GM23338 (cell line): Measurements from ENCODE around the gene RFK. TPM values are rescaled to one million over a fixed set of nuclear protein-coding genes. Genes with fewer than 3 reads are reported as not detected.

Experiments used
- ATAC-seq: fragments of 200-7000 bp; cut with Tn5 transposase; 3 replicates; pipeline ENCODE4 v1.9.1; 2020
- DNase-seq: peaks from one replicate; pipeline ENCODE4 v3.0.0-alpha.2; 2015; ENCODE audit warnings: low spot score
- H2AFZ ChIP-seq: fragments of 200-600 bp; sonication (generic); 2 replicates; pipeline ENCODE4 v1.8.0; 2016; ENCODE audit warnings: antibody characterized with exemption, mild to moderate bottlenecking, moderate library complexity
- H3F3A ChIP-seq: fragments of 200-600 bp; sonication (generic); replicated peaks from 2 replicates; pipeline ENCODE4 v1.8.0; 2017; ENCODE audit warnings: antibody characterized with exemption, mixed run types, low read depth
- H3K27ac ChIP-seq: fragments of 200-600 bp; sonication (generic); 2 replicates; pipeline ENCODE4 v1.6.1; 2016; ENCODE audit warnings: low read depth
- H3K27me3 ChIP-seq: fragments of 200-600 bp; sonication (generic); 2 replicates; pipeline ENCODE4 v1.8.0; 2016; ENCODE audit warnings: mild to moderate bottlenecking, mixed run types, moderate library complexity; ENCODE audit not compliant: insufficient read depth
- H3K36me3 ChIP-seq: fragments of 200-600 bp; sonication (generic); 2 replicates; pipeline ENCODE4 v1.8.0; 2016; ENCODE audit warnings: mild to moderate bottlenecking; ENCODE audit not compliant: insufficient read depth
- H3K4me1 ChIP-seq: fragments of 200-600 bp; sonication (generic); 2 replicates; pipeline ENCODE4 v1.8.0; 2016; ENCODE audit warnings: mild to moderate bottlenecking, moderate library complexity; ENCODE audit not compliant: insufficient read depth
- H3K4me2 ChIP-seq: fragments of 200-600 bp; sonication (generic); 2 replicates; pipeline ENCODE4 v1.7.1; 2017; ENCODE audit warnings: mixed run types
- H3K4me3 ChIP-seq: fragments of 200-600 bp; sonication (generic); 2 replicates; pipeline ENCODE4 v1.6.1; 2016; ENCODE audit warnings: mixed run types
- H3K79me2 ChIP-seq: fragments of 200-600 bp; sonication (generic); replicated peaks from 2 replicates; pipeline ENCODE4 v1.8.0; 2017; ENCODE audit warnings: mild to moderate bottlenecking; ENCODE audit not compliant: insufficient read depth
- H3K9me2 ChIP-seq: fragments of 200-600 bp; sonication (generic); 2 replicates; pipeline ENCODE4 v1.8.0; 2017; ENCODE audit not compliant: insufficient read depth
- H4K20me1 ChIP-seq: fragments of 200-600 bp; sonication (generic); replicated peaks from 2 replicates; pipeline ENCODE4 v1.8.0; 2017; ENCODE audit warnings: mild to moderate bottlenecking; ENCODE audit not compliant: insufficient read depth
- H3K27ac Mint-ChIP-seq: 2 replicates; pipeline ENCODE4 v1.8.0; 2020; ENCODE audit warnings: inconsistent platforms, mild to moderate bottlenecking, moderate library complexity, mixed read lengths
- H3K27me3 Mint-ChIP-seq: 3 replicates; pipeline ENCODE4 v1.8.0; 2022; ENCODE audit warnings: low read depth, mild to moderate bottlenecking, moderate library complexity, mixed read lengths, inconsistent platforms; ENCODE audit not compliant: insufficient read depth, poor library complexity
- H3K36me3 Mint-ChIP-seq: 3 replicates; pipeline ENCODE4 v1.8.0; 2021; ENCODE audit warnings: low read depth, mild to moderate bottlenecking, inconsistent platforms, moderate library complexity, mixed read lengths
- H3K4me1 Mint-ChIP-seq: 3 replicates; pipeline ENCODE4 v1.8.0; 2020; ENCODE audit warnings: mild to moderate bottlenecking, inconsistent platforms, mixed read lengths
- H3K4me3 Mint-ChIP-seq: 3 replicates; pipeline ENCODE4 v1.8.0; 2021; ENCODE audit warnings: moderate library complexity, mild to moderate bottlenecking, inconsistent platforms, mixed read lengths
- H3K9me3 Mint-ChIP-seq: 3 replicates; pipeline ENCODE4 v1.8.0; 2020; ENCODE audit warnings: moderate library complexity, mild to moderate bottlenecking, inconsistent platforms, mixed read lengths
- EZH2 ChIP-seq: fragments of 200-600 bp; sonication (generic); IDR thresholded peaks from one replicate; pipeline ENCODE4 v1.8.0; 2017; ENCODE audit warnings: antibody characterized with exemption, mild to moderate bottlenecking, low read depth; ENCODE audit not compliant: unreplicated experiment
- NANOG ChIP-seq: IDR thresholded peaks from 2 replicates; pipeline ENCODE4 v1.6.1; 2016; ENCODE audit warnings: antibody characterized with exemption, borderline replicate concordance
- STAT1 ChIP-seq: IDR thresholded peaks from one replicate; pipeline ENCODE4 v1.6.1; 2016; ENCODE audit warnings: antibody characterized with exemption; ENCODE audit not compliant: unreplicated experiment
- ZNF114 ChIP-seq: fragments of 250-450 bp; sonication (Bioruptor Pico); IDR thresholded peaks from 2 replicates; pipeline ENCODE4 v1.5.0; 2020; ENCODE audit warnings: mild to moderate bottlenecking, moderate library complexity
- ZNF331 ChIP-seq: fragments of 250-450 bp; sonication (Bioruptor Pico); IDR thresholded peaks from 2 replicates; pipeline ENCODE4 v1.5.0; 2020; ENCODE audit warnings: low read depth, mild to moderate bottlenecking, moderate library complexity
- polyA plus RNA-seq: library from polyadenylated mRNA; unstranded; fragments of >200 nt; fragmentation: Nextera tagmentation; extraction: Ambion mirVana; gene quantifications from 2 replicates; pipeline ENCODE4 v1.2.1, GENCODE V29; 2016
- total RNA-seq: library from RNA; depleted of rRNA; stranded (reverse); fragments of >200 nt; shearing (Covaris generic); gene quantifications from 2 replicates; pipeline ENCODE4 v1.2.3, GENCODE V29; 2014
- TF ChIP-seq, protein P1 (sequence below): IDR thresholded peaks from 2 replicates; pipeline ENCODE4 v1.6.1; 2016; ENCODE audit warnings: antibody characterized with exemption
- TF ChIP-seq, protein P2 (sequence below), 2 experiments: fragments of 200-600 bp in 1 of 2; sonication (generic) in 1 of 2; conservative IDR thresholded peaks; 2 replicates each; pipeline versions ENCODE4 v1.5.1 to v1.6.1; 2016 to 2017; ENCODE audit warnings: antibody characterized with exemption in 2 of 2, low read depth in 2 of 2, mild to moderate bottlenecking in 2 of 2, moderate library complexity in 1 of 2
- TF ChIP-seq, protein P3 (sequence below): IDR thresholded peaks from one replicate; pipeline ENCODE4 v1.6.1; 2018; ENCODE audit warnings: antibody characterized with exemption; ENCODE audit not compliant: unreplicated experiment
- TF ChIP-seq, protein P4 (sequence below): fragments of 250-450 bp; sonication (Bioruptor Pico); IDR thresholded peaks from 2 replicates; pipeline ENCODE4 v1.5.0; 2020; ENCODE audit warnings: mild to moderate bottlenecking, moderate library complexity

RFK gene
- total and polyA plus RNA-seq, 2 experiments from 2014 or later = 15.2 to 15.4 TPM

DNA sequence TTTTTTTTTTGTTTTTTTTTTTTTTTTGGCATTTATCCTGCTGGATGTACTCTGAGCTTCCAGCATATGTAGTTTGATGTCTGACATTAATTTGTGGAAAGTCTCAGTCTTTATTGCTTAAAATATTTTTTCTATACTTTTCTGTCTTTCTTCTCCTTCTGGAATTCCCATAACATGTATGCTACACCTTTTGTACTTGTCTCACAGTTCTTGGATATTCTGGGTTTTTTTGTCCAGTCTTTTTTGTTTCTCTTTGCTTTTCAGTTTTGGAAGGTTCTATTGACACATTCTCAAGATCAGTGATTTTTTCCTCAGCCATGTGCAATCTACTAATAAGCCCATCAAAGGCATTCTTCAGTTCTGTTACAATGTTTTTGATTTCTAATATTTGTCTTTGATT lies 19.4 kb upstream of the RFK start:
- Mint-ChIP-seq H3K4me1 (peaks cover 24% of the 10 kb centered on the region), H3K9me3 (peaks cover 7% of the 10 kb centered on the region; the same call in 1 of the 3 replicates), H3K36me3 (0 out of 3 replicates have a peak, but pooled peaks cover 7% of the 10 kb centered on the region), H3K27me3 (peaks cover 6% of the 10 kb centered on the region), H3K4me3 (no peak overlapping the region), H3K27ac (no peak overlapping the region)
- no peak for TF ChIP-seq ZNF331 (CRISPR knock-in tag)
- no peak for TF ChIP-seq EZH2
- TF ChIP-seq, protein P1, sequence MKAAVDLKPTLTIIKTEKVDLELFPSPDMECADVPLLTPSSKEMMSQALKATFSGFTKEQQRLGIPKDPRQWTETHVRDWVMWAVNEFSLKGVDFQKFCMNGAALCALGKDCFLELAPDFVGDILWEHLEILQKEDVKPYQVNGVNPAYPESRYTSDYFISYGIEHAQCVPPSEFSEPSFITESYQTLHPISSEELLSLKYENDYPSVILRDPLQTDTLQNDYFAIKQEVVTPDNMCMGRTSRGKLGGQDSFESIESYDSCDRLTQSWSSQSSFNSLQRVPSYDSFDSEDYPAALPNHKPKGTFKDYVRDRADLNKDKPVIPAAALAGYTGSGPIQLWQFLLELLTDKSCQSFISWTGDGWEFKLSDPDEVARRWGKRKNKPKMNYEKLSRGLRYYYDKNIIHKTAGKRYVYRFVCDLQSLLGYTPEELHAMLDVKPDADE = no peak
- TF ChIP-seq NANOG = no peak
- H3K4me2 ChIP-seq = no peak overlapping the region
- H3K4me3 ChIP-seq = no peak overlapping the region
- DNase-seq = no peak
- H3K79me2 ChIP-seq = no peaks in the 10 kb centered on the region
- no peak for ATAC-seq
- no peaks in the 10 kb centered on the region for H3F3A ChIP-seq
- peaks cover 14% of the 10 kb centered on the region for H3K4me1 ChIP-seq
- H3K36me3 ChIP-seq = no peaks in the 10 kb centered on the region
- H3K9me2 ChIP-seq = no peaks in the 10 kb centered on the region
- no peaks in the 10 kb centered on the region for H4K20me1 ChIP-seq
- H2AFZ ChIP-seq = no peak overlapping the region
- no peak overlapping the region for H3K27ac ChIP-seq
- no peaks in the 10 kb centered on the region for H3K27me3 ChIP-seq

DNA sequence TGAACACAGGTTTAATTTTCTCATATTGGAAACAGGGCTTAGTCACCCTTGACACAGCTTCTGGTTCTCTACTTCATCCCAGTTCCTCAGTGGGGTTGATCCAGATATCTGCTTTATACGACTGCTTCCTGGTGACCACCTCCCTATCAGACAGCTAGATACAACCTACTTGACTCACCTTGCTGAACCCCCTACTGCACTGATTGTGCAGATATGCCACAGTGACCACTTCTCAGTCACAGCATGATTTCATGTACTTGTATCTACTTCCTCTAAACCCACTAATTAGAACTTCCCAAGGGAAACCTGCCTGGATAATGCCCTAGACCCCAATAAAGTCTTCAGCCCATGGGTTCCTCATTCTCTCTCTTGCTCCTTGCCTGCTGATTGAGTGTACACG lies 18.4 kb upstream of the RFK start:
- H3K27me3 ChIP-seq = no peaks in the 10 kb centered on the region
- TF ChIP-seq STAT1 (no peak), ZNF114 (CRISPR knock-in tag) (no peak)
- TF ChIP-seq, protein P2, sequence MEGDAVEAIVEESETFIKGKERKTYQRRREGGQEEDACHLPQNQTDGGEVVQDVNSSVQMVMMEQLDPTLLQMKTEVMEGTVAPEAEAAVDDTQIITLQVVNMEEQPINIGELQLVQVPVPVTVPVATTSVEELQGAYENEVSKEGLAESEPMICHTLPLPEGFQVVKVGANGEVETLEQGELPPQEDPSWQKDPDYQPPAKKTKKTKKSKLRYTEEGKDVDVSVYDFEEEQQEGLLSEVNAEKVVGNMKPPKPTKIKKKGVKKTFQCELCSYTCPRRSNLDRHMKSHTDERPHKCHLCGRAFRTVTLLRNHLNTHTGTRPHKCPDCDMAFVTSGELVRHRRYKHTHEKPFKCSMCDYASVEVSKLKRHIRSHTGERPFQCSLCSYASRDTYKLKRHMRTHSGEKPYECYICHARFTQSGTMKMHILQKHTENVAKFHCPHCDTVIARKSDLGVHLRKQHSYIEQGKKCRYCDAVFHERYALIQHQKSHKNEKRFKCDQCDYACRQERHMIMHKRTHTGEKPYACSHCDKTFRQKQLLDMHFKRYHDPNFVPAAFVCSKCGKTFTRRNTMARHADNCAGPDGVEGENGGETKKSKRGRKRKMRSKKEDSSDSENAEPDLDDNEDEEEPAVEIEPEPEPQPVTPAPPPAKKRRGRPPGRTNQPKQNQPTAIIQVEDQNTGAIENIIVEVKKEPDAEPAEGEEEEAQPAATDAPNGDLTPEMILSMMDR (conservative IDR thresholded peaks at IDR 0.05; ENCODE audit: low read depth in 2 of 2) = no peak
- TF ChIP-seq, protein P3, sequence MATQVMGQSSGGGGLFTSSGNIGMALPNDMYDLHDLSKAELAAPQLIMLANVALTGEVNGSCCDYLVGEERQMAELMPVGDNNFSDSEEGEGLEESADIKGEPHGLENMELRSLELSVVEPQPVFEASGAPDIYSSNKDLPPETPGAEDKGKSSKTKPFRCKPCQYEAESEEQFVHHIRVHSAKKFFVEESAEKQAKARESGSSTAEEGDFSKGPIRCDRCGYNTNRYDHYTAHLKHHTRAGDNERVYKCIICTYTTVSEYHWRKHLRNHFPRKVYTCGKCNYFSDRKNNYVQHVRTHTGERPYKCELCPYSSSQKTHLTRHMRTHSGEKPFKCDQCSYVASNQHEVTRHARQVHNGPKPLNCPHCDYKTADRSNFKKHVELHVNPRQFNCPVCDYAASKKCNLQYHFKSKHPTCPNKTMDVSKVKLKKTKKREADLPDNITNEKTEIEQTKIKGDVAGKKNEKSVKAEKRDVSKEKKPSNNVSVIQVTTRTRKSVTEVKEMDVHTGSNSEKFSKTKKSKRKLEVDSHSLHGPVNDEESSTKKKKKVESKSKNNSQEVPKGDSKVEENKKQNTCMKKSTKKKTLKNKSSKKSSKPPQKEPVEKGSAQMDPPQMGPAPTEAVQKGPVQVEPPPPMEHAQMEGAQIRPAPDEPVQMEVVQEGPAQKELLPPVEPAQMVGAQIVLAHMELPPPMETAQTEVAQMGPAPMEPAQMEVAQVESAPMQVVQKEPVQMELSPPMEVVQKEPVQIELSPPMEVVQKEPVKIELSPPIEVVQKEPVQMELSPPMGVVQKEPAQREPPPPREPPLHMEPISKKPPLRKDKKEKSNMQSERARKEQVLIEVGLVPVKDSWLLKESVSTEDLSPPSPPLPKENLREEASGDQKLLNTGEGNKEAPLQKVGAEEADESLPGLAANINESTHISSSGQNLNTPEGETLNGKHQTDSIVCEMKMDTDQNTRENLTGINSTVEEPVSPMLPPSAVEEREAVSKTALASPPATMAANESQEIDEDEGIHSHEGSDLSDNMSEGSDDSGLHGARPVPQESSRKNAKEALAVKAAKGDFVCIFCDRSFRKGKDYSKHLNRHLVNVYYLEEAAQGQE = no peak
- TF ChIP-seq, protein P4, sequence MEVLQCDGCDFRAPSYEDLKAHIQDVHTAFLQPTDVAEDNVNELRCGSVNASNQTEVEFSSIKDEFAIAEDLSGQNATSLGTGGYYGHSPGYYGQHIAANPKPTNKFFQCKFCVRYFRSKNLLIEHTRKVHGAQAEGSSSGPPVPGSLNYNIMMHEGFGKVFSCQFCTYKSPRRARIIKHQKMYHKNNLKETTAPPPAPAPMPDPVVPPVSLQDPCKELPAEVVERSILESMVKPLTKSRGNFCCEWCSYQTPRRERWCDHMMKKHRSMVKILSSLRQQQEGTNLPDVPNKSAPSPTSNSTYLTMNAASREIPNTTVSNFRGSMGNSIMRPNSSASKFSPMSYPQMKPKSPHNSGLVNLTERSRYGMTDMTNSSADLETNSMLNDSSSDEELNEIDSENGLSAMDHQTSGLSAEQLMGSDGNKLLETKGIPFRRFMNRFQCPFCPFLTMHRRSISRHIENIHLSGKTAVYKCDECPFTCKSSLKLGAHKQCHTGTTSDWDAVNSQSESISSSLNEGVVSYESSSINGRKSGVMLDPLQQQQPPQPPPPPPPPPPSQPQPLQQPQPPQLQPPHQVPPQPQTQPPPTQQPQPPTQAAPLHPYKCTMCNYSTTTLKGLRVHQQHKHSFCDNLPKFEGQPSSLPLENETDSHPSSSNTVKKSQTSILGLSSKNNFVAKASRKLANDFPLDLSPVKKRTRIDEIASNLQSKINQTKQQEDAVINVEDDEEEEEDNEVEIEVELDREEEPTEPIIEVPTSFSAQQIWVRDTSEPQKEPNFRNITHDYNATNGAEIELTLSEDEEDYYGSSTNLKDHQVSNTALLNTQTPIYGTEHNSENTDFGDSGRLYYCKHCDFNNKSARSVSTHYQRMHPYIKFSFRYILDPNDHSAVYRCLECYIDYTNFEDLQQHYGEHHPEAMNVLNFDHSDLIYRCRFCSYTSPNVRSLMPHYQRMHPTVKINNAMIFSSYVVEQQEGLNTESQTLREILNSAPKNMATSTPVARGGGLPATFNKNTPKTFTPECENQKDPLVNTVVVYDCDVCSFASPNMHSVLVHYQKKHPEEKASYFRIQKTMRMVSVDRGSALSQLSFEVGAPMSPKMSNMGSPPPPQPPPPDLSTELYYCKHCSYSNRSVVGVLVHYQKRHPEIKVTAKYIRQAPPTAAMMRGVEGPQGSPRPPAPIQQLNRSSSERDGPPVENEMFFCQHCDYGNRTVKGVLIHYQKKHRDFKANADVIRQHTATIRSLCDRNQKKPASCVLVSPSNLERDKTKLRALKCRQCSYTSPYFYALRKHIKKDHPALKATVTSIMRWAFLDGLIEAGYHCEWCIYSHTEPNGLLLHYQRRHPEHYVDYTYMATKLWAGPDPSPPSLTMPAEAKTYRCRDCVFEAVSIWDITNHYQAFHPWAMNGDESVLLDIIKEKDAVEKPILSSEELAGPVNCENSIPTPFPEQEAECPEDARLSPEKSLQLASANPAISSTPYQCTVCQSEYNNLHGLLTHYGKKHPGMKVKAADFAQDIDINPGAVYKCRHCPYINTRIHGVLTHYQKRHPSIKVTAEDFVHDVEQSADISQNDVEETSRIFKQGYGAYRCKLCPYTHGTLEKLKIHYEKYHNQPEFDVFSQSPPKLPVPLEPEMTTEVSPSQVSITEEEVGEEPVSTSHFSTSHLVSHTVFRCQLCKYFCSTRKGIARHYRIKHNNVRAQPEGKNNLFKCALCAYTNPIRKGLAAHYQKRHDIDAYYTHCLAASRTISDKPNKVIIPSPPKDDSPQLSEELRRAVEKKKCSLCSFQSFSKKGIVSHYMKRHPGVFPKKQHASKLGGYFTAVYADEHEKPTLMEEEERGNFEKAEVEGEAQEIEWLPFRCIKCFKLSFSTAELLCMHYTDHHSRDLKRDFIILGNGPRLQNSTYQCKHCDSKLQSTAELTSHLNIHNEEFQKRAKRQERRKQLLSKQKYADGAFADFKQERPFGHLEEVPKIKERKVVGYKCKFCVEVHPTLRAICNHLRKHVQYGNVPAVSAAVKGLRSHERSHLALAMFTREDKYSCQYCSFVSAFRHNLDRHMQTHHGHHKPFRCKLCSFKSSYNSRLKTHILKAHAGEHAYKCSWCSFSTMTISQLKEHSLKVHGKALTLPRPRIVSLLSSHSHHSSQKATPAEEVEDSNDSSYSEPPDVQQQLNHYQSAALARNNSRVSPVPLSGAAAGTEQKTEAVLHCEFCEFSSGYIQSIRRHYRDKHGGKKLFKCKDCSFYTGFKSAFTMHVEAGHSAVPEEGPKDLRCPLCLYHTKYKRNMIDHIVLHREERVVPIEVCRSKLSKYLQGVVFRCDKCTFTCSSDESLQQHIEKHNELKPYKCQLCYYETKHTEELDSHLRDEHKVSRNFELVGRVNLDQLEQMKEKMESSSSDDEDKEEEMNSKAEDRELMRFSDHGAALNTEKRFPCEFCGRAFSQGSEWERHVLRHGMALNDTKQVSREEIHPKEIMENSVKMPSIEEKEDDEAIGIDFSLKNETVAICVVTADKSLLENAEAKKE (CRISPR knock-in tag) = no peak
- no peak overlapping the region for H3K4me3 ChIP-seq
- H3K79me2 ChIP-seq = no peaks in the 10 kb centered on the region
- Mint-ChIP-seq H3K4me3 (no peak overlapping the region), H3K9me3 (peaks cover 5% of the 10 kb centered on the region; the same call in 1 of the 3 replicates), H3K27ac (no peak overlapping the region), H3K4me1 (peaks cover 17% of the 10 kb centered on the region), H3K36me3 (0 out of 3 replicates have a peak, but pooled peaks cover 3% of the 10 kb centered on the region), H3K27me3 (peaks cover 6% of the 10 kb centered on the region)
- H3K9me2 ChIP-seq = no peaks in the 10 kb centered on the region
- no peaks in the 10 kb centered on the region for H3F3A ChIP-seq
- ATAC-seq = no peak
- 0 out of 2 replicates have a peak overlapping the region, but pooled peaks have one; percentile 8 for H2AFZ ChIP-seq
- no peak for DNase-seq
- no peak overlapping the region for H3K27ac ChIP-seq
- H3K4me1 ChIP-seq = 0 out of 2 replicates have a peak, but pooled peaks cover 4% of the 10 kb centered on the region
- no peaks in the 10 kb centered on the region for H4K20me1 ChIP-seq
- no peak overlapping the region for H3K4me2 ChIP-seq
- no peaks in the 10 kb centered on the region for H3K36me3 ChIP-seq
